GM18511 (cell line): Measurements from ENCODE around the gene ZNF282.
"Not testable (repeated sequence)": the region's sequence is repeated elsewhere in the genome, so short reads cannot be mapped to it uniquely, and the experiment has no call there.

ENCODE experiments used
- ATAC-seq: cut with Tn5 transposase; IDR thresholded peaks from one replicate; pipeline ENCODE4 v1.9.1; 2021; ENCODE audit warnings: mild to moderate bottlenecking, moderate library complexity; ENCODE audit not compliant: unreplicated experiment

ZNF282 gene

DNA sequence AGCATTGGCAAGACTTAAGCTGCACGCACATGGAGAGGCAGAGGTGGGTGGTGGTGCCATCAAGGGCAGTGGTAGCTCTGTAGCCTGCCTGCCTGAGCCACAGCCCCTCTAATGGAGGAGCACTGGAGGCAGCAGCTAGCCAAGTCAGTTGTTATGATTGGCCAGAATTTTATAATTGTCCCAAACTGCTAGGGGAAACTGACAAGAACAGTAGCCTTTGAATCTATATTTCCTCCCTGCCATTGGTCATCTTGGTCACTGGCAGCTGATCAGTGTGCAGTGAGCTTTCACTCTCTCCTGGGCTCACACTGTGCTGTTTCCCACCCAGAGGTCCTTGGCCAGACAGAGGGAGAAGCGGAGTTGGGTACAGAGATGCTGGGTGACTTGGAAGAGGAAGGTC, 57.0 kb downstream of the ZNF282 start:
- ATAC-seq, result no peak

DNA sequence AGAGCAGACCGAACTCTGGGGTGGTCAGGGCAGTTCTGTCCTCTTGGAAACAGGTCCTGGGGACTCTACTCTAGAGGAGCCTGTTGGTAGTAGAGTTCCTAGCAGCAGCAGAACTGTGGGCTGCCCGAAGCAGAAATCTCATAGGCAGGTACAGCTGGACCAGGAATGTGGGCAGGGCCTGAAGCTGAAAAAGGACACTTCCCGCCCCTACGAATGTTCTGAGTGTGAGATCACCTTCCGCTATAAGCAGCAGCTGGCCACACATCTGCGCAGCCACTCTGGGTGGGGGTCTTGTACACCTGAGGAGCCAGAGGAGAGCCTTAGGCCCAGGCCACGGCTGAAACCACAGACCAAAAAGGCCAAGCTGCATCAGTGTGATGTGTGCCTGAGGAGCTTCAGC, 58.3 kb downstream of the ZNF282 start:
- no peak for ATAC-seq

DNA sequence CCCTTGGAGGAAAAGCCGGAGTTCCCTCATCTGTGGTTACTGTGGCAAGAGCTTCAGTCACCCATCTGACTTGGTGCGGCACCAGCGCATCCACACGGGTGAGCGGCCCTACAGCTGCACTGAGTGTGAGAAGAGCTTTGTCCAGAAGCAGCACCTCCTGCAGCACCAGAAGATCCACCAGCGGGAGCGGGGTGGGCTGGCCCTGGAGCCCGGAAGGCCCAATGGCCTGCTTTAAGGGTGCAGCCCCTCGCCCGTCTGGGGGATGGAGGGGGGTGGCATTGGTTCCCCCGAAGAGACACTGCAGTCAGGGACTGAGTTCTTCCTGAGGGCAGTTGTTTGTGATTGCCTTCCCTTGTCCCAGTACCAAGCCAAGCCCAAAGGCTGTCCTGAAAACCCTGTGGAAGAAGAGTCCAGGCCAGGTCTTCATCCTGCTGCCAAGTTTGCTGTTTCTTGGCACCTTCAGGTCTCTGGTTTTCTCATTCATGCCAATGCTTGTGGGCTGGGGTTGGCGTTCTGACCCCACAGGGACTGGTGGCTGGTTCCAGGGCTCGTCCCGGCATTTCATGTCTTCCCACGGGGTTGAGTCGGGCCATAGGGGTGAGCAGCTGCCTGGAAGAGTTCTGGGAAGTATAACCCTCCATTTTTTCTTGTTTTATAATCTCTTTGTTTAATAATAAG, 59.0 kb downstream of the ZNF282 start:
- no peak for ATAC-seq

DNA sequence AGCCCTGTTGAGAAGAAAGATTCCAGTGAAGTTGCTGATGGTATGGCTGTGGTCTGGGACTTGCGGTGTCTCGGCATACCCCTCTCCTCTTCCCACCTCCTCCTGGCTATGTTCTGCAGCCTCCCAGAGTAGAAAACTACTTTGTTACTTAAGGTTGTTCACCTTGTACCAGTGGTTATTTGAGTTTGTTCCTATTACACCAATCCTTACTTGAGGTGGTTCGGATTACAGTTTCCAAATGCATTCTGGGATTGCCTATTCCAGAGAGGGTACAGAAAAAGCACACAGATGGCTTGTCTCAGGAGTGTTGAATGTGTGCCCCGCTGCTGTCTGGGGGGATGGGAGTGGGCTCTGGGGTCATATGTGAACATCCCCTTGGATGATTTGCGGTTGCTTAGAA, 59.8 kb downstream of the ZNF282 start:
- ATAC-seq, result no peak

DNA sequence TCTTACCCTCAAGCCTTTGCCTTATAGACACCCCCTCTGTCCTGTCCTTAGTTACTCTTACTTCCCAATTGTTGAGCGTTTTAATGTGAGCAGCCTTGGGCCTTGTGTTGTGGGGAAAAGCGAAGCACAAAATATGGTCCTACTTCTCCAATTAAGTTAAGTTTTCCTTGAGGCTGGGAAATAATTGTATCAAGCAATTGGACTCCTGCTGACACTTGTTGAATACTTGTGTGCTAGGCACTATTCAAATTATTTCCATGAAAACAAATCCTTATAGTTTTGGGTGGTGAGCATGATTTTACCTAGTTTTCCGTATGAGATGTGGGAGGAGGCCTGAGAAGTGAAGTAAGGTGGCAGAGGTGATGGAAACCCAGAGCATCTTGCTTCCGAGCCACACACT, 61.2 kb downstream of the ZNF282 start:
- no peak for ATAC-seq

DNA sequence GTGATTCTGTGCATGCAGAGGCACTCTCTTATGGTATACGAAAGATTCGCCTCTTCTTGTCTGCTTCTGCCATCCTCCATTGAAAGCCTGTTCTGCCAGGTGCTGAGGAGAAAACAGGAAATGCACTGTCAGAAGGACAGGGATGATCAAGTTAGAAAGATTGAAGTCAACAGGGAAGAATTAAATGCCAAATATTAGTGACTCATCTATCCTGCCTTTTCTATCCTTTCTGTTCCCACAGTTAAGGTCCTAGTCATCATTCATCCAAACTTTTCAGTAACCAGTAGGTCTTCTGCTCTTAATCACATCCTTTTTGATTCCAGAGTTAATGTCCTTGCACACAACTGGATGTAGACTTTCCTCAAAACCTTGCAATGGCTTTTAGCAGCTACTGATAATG, 61.8 kb downstream of the ZNF282 start:
- no peak for ATAC-seq

DNA sequence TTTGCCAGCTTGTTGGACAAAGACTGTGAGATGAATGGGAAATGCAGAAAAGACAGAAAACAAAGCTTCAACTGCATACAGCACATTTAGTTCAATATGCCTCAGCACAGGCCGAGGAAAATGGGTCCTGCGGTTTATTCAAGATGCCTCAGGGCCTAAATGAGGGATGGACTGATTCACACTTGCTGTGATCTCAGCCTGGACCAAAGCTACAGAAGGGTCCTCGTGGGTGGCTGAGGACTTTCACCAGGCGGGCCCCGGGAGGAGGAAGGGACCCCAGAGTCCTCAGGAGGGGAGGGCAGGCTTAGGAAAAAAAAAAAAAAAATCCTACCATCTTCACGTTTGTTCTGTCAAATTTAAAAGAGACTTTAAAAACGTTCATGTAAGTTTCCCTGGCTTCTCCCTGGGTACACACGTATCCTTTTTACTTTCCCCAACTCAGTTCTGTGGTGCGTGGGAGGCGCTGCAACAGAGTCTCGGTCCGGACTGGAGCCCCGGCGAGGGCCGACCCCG, 66.0 kb downstream of the ZNF282 start:
- peak; percentile 18 for ATAC-seq

DNA sequence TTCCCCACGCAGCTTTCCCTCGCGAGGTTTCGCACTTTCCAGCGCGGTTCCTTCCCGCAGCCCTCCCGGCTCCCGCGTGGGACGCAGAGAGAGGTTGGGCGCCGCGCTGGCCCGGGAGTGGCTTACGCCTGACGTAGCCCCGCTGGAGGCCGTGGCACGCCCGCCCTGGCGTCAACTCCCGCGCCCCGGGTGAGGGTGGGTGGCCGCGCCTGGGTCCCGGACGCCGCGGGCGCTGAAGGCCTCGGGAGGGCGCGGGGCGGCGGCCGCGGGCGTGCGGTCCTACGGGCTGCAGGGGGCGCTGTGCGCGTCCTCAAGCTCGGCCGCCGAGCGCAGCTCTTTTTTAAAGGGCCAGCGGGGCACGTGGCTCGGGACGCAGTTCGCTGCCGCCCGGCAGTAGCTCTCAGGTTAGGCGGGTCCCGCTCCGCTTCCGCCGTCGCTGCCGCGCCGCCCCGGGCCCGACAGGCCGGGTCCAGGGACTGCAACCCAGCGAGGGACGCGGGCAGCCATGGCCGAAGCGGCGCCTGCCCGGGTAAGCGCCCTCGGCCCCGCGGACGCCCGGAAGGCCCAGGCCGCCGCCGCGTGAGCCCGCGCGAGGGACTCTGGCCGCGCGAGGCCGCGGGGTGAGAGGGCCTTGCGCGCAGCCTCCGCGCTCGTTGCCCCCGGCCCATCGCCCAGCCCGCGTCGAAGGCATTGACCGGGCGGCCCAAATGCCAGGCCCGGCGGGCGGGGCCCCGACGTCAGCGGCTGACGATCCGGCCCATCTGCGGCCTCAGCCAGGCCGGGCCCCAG, 66.7 kb downstream of the ZNF282 start, which contains the start of gene ZNF783:
TSS of gene ZNF783 (plus strand) at position 368 of the 789 bp plus-strand sequence. CDS start at position 506, 138 bp downstream.
- ATAC-seq, result peak; percentile 84

DNA sequence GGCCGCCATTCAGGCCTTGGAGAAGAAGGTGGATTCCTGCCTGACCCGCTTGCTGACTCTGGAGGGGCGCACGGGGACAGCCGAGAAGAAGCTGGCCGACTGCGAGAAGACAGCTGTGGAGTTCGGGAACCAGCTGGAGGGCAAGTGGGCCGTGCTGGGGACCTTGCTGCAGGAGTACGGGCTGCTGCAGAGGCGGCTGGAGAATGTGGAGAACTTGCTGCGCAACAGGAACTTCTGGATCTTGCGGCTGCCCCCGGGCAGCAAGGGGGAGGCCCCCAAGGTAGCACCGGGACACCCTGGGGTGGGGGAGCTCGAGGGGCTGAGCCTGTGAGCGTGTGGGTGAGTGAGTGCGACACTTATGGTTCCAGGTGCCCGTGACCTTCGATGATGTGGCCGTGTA, 71.1 kb downstream of the ZNF282 start:
- ATAC-seq, result no peak

DNA sequence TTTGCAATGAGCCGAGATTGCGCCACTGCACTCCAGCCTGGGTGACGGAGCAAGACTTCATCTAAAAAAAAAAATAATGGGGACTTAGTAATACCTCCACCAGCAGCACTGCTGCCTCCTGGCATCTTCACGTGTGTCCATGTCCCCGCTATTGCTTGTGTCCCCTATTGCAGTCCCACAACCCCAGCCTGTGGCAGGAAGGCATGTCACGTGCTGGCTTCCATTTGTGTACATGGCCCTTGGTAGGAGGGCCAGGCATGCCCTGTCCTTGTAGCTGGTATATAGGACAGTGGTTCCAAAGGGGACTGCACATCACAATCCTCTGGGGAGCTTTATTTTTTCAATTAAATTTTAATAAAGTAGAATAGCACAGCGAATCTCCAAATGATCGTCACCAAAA, 72.4 kb downstream of the ZNF282 start:
- ATAC-seq, result no peak

DNA sequence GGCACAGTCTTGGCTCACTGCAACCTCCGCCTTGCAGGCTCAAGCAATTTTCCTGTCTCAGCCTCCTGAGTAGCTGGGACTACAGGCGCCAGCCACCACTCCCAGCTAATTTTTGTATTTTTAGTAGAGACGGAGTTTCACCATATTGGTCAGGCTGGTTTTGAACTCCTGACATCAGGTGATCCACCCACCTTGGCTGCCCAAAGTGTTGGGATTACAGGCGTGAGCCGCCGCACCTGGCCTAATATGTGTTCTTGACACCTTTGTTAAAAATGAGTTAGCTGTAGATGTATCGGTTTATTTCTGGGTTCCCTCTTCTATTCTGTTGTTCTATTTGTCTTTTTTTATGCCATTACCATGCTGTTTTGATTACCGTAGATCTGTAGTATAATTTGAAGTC, 79.1 kb downstream of the ZNF282 start:
- ATAC-seq, result not testable (repeated sequence)
